Activated CD8-positive, alpha-beta memory T cell treated with anti-CD3 and anti-CD28 coated beads for 48 hours (primary cell): ENCODE results near the gene CDH6.

Source experiments
- DNase-seq, 3 experiments: peaks; one replicate each; pipeline ENCODE4 v3.0.0-alpha.2; 2020; ENCODE audit warnings: low read depth in 2 of 3, low spot score in 2 of 3

Gene CDH6

DNA sequence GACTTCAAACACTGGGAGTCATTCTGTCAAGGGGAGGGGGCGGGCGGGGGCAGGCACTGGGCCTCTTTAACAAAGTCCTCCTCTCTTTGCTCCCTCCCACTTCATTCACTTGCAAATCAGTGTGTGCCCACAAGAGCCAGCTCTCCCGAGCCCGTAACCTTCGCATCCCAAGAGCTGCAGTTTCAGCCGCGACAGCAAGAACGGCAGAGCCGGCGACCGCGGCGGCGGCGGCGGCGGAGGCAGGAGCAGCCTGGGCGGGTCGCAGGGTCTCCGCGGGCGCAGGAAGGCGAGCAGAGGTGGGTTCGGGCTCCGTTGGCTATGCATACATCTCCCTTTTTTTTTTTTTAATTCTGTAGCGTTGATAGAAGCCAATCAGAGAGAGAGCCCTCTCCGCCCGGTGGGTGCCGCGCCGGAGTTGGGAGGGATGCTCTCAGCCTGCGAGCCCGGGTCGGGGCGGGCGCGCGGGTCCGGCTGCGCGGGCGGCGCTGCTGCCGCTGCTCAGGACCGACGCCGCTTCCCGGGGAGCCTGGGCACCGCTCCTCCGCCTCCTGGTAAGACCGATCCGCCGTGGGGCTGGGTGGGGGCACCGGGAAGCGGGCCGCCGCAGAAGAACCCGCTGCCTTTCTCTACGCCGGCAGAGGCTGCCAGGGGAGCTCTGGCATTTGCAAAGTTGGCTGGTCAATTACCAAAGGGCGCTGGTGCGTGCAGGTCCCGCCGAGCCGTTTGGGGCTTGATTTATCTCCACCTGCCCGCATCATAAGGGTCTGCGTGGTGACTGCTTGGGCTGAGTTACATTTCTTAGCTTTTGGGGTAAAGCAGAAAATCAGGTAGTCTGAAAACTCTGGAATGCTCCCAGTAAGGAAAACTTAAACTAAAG lies at the start of gene CDH6:
CDH6 (plus strand) TSS at position 96 of the 877 bp plus-strand sequence. CDS start 73,788 bp downstream, outside the sequence.
- DNase-seq = no peak

DNA sequence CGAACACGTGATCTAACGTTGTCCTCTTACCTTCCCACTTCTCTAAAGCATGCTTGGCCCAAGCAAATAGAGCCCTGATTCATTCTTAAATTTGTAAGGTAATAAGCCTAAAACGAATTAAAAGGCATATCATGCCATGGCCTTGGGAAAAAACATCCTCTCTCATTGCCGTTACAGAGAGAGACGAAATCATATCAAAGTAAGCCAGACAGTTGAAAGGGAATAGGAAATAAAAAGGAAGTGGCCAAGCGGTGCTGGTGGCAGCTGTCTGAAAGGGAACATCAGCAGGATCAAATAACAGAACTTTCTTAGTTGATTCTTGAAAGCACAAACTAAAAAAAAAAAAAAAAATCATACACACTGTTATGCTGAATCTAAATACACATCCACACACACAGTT lies 49.1 kb upstream of the CDH6 start:
- no peak for DNase-seq

DNA sequence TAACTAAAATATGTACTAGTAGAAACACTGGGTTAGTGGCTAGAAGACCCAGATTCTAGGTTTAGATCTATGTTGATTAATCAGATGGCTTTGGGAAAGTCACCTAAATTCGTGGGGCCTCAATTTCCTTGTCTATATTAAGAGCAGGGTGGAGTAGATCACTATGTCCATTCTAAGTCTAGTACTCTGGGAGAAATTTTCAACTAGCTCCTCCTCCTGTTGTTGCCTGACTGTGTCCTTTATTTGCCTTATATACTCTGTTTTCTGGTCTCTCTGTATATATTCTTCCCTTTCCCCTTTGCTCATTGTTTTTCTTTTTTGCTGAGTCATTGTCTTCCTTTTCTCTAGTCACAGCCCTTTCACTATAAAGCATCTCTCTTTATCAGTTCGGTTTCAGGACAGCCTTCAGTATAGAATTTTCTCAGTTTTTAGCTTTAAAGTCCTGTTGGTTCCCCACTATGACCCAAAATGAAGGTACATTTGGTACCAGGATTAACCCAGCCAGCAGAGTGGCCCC lies 44.5 kb upstream of the CDH6 start:
- DNase-seq = no peak

DNA sequence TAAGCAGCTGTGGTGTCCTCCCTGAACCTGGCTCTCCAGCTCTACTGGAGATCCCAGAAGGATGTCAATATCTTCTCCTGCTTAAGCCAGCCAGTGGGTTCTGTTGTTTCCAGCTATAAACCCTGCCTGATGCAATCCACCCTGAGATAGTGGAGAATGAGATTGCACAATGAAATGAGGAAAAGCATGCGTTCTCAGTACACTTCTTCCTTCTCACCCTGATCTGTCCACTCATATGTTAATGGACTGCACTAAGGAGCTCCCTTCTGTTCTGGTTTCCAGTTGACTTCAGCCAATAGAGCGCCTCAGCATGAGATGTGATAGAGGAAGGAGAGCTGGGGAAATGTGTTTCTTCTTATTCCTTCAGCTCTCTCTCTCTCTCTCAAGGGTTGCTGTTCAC lies 40.0 kb upstream of the CDH6 start:
- no peak for DNase-seq

DNA sequence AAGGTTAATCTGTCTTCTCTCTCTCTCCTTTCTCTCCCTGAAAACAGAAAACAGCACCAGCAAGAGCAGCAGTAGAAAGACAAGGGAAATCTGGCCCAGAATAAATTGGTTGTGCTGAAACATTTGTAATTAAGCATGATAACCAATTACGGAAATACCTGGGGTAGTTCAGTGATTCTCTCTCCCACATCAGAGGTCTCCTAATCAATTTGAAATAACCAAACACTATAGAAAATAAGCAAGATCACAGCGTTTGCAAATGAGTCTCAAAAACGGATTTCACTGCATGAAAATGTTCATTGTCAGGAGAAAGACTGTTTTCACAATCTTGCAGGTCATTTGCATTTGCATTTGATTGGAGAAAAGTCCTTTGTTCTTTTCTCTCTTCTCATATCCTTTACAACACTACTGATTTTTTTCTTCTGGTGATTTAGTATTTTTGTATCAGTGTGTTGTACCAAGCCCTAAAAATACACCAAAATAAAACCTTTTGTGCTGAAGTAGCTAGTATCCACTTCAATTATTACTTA lies 36.8 kb upstream of the CDH6 start:
- DNase-seq = no peak

DNA sequence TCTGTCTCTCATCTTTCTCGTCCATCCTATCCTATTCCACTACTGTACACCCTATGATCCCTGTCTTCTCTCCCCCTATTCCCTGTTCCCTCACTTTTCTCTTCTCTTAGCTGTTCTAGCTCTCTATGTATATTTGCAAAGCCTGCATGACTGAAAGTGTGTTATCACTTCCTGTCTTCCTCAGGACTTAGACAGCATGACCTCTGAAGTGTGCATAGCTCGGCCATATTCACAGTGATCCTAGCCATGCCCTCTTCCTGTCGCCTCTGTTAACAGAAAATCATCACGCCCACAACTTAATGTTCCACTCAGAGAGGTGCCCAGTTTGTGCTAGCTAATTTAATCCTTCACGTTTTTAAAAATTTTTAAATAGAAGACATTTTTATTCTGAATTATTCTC lies 35.8 kb upstream of the CDH6 start:
- DNase-seq = no peak

DNA sequence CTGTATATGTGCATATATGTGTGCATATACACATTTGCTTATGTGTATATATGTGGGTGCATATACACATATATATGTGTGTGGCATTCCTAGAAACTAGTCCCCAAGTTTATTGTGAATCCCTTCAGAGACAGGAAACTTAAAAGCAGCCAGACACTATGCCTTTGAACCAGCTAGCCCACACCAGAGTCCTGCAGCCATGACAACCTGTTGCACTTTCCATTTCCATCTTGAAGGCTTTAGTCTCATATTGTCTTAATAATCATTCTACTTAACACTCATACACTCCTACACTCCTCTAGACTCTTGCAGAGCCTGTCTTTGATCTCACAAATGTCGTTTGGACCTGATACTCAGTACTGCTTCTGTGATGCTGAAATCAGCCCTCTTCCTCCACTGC lies 34.8 kb upstream of the CDH6 start:
- DNase-seq = no peak

DNA sequence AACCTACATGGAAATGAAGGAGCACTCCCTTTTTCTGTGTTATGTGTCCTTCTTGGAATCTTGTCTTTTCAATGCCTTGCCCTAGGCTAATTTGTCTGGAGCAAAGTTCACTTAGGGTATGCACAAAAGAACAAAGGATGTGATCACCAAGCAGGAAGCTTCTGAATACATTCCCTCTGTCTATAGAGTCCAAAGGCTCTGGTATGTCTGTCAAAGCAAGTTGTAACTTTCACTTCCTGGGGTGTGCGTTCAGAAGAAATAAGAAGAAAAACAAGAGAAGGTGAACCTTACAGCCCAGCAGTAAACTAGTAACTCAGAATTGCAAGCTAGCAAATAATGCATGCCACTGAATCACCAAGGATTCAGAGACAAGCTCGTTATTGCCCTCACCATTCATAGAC lies 31.7 kb upstream of the CDH6 start:
- no peak for DNase-seq

DNA sequence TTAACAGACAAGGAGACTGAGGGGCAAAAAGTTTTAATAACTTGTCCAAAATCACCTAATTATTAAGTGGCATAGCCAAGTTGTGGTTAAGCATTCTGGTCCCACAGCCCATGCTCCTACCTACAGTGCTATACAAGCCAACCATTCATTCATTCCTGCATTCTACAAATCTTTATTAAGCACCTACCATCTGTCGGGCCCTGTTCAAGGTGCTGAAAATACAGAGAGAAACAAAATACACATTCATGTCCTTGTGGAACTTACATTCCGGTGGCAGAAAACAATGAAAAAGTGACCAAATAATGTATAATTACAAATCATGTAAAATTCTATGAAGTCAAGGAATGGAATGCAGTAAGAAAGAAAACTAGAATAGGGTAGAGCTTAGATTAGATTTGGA lies 27.8 kb upstream of the CDH6 start:
- no peak for DNase-seq

DNA sequence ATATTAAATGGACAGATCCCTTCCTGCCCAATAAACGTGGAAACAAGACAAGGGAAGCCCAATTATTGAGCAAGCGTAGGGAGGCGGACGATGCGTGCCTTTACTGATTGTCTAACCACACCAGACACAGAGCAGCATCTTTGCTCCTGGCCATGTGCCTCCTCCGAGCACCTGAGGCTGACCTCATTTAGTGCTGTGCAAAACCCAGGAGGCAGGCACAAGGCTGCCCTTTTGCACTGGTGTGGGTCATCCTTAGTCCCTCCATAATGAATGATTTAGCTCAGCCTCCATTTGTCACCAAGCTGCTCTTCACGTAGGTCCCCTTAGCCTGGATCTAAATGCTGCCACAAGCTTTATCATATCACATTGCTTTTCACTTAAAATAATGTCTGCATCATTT lies 24.1 kb upstream of the CDH6 start:
- no peak for DNase-seq

DNA sequence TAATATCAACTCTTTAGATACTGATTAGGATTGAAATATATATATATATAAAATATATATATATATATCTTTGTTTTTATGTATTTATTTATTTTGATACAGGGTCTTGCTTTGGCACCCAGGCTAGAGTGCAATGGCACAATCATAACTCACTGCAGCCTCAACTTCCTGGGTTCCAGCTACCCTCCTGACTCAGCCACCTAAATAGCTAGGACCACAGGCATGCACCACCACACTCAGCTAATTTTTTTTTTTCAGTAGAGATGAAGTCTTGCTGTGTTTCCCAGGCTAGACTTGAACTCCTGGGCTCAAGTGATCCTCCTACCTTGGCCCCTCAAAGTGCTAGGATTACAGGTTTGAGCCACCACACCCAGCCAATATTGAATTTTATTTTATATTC lies 20.6 kb upstream of the CDH6 start:
- DNase-seq = no peak

DNA sequence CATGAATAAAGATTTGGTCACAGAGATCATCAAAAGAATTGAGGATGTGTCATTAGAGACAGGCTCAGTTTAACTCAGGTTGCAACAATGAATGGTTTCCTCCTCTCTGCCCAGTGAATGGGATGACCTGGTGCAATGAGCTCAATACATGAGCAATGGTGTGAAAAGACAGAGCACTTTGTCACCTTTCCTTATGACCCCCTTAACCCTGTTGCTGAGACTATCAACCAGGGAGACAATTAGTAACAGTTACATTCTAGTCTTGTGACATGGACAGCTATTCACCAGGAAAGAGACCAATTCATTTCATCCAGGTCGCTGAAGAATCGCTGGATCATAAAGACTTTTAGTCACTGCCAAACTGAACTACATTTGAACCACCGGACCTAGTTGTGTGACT lies 19.9 kb upstream of the CDH6 start:
- no peak for DNase-seq

DNA sequence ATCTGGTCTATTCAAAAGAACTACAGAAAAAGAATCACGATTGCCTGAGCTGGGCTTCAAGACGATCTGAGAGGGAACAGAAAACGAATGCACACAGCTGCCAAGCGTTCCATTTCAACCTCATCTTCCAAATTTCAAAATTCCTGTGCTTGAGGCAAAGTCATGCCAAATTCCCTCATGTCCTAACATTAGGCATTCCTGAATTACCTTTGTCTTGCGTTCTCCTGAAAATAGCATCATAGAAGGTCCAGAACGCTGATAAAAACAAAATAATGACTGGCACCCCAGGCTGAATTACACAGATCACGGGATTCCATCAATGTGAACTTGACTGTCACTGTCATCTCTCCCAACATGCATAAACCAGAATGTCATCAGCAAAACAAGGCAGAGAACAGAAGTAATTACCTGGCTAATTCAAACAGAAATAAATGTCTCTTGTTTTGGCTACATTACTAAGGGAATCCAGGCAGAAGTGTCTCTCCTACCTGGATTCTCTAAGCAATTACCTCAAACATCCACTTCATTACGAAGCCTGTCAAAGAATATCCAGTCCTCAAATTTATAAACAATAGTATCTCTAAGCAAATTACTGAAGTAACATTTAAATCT lies 12.0 kb upstream of the CDH6 start:
- no peak for DNase-seq

DNA sequence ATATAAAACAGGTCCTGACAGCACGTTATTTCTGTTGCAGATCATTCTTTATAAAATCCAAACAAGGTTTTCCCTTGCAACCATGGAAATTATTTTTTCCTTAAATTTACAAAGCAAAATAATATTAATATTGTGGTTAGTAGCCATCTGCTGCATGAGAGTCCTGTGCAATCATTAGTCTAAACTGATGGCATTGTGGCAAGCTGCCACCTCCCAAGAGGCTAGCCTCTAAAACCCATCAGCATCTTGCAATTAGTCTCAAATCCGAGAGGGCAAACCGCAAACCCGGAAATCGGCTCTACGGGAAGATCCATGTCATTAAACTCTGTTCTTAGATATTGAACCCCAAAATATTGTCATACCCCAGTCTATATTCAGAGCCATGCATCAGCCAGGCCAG lies 11.3 kb upstream of the CDH6 start:
- no peak for DNase-seq

DNA sequence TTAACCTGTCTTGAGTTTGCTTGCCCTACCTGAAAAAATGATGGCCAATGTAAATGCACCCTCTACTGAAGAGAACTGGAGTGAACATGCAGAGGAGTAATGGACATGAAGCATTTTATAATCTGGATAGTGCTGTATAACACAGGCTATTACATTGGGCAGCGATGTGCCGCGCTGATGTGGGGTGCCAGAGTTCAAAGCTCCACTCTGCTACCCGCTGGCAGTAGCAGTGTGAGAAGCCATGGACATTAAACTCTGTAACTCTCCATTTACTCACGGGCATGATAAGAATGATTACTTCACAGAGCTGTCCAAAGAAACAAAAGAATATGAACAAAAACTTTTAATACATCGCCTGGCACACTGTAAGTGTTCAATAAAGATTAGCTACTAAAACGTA lies 7.5 kb upstream of the CDH6 start:
- no peak for DNase-seq

DNA sequence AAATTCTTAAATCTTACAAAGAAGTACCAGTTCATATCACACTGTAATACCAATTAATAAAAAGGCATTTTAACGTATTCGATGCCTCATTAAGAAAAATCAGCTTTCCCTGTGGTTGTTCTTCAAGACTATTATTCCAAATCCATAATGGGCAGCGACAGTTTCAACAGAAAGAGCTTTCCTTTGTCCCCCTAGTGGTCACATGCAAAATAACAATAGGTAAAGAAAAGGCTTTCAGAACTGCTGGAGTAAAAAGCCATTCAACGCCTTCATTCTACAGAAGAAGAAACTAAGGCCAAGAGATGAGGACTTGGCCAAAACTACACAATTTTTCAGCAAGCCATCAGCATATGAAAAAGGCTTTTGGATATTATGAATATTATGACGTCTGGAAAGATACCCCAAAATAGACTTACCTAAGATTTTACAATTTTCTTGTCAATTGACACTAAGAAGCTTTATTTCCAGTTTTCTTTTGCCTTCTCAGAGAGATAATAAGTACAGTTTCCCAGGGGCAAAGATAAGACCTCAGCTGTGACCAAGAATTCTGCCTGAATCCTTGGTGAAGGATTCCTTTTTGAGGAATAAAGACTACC lies 6.7 kb upstream of the CDH6 start:
- DNase-seq = no peak

DNA sequence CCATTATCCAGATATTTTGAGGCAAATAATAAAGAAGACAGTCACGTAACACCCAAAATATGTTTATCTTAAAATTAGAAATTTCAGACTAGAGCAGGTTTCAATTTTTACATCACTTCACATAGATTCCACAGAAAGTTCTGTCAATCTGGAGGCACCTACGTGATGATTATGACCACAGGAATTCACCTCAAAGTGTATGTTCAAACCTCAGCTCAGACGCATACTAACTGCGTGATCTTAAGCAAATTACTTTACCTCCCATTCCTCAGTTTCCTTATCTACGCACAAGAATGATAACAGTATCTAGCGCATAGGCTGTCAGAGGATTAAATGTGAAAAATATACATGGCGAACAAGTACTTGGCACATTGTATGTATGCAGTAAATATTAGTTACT lies 5.9 kb upstream of the CDH6 start:
- DNase-seq = no peak

DNA sequence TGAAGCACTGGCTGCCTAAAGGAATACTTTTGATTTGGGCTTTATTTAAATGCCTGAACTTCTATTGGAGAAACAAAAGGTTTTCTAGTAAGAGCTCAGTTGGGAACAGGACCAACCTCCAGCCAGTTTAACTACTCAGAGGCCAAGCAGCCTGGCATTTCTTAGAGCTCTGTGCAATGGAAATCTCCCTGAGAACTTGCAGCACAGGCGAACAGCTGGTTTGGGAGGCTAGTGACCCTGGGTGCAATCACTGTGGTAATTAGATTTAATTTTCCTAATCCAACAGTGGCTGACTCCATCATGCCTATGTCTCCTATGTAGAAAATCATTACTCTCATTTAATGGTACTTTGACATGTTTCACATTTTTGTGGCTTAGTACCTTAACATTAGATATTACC lies 1.0 kb upstream of the CDH6 start:
- DNase-seq = no peak

DNA sequence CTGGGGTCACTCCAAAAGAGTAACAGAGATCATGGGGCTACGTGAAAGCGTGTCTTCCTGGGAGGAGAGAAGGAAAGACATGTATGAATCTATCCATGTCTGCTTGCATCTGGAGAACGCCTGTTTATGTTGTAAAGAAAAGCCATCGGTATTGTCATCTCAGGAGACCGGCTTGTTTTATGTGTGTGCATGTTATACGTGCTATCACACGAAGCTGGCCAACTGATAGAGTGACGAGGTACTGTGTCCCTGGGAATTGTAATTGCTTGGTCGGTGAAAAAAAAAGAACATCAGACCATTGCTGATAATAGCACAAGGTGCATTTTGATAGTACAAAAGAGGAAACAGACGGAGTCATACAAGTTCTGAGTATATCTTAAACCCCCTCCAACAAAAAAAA lies 370 bp upstream of the CDH6 start:
- no peak for DNase-seq

DNA sequence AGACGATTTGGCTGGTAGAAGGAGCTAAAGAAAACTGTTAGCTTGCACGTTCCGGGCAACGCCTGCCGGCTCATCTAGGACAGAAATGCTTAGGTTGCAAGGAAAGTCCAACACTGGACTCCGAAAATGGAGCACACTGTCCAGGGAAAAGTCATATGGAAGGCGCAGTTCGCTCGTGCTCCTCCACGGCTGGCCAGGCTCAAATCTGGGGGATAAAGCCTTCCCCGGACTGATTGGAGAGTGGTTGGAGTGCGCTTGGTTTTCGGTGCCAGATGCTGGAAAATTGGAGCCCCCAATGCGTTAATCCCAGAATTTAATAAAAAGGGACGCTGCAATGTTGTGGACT lies 955 bp downstream of the CDH6 start:
- no peak for DNase-seq

DNA sequence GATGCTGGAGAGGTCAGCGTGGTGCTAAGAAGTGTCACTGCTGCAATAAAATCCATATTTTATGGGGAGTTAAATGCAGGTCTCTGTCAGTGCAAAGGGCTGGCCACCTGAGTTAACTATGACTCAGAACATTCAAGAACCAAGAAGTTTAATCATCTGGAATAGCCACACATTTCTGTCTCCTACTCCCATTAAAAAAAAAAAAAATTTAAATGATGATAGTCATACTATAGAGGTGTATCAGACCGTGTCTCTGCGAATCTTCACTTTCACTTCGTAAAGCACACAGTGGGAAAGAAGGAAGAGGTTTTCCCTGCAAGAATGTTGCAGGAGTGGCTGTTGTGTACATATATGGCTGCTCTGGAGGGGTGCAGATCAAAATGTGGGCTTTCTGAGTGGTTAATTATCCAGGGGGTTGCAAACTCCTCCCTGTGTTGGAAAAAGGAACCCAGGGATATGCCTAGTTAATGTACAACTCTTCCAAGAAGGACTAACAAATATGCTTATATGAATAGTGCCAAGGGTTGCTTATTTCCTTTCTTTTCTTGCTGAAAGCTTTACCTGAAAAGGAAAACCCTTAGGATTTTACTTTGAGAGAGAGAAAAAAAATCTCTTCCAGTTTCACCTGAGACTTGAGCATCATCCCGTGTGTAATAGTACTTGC lies 1.5 kb downstream of the CDH6 start:
- no peak for DNase-seq

DNA sequence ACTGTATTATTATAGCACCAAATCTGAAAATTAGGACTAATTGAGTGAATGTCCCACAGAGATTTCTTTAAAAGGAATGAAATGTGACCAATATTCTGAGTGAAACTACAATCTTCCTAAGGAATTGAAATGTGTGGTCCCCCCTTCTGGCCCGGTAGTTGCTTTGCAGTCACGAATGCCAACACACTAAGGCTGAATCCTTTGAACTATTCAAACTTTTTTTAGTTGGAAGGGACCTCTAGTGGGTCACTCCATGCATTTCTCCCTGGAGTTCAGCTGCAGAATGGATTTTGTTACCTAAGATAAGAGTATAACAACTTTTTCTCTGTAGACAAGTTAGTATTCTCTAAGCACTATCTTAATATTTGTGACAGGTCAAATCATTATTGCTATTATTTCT lies 2.8 kb downstream of the CDH6 start:
- no peak for DNase-seq
